Limb (tissue), 2 donors: ENCODE data around the gene MYL3.

ENCODE experiments used
- DNase-seq, 2 donors: peaks; one replicate each; pipeline ENCODE4 v3.0.0-alpha.2; 2016; ENCODE audit errors: extremely low spot score in 2 of 2

Gene MYL3

DNA sequence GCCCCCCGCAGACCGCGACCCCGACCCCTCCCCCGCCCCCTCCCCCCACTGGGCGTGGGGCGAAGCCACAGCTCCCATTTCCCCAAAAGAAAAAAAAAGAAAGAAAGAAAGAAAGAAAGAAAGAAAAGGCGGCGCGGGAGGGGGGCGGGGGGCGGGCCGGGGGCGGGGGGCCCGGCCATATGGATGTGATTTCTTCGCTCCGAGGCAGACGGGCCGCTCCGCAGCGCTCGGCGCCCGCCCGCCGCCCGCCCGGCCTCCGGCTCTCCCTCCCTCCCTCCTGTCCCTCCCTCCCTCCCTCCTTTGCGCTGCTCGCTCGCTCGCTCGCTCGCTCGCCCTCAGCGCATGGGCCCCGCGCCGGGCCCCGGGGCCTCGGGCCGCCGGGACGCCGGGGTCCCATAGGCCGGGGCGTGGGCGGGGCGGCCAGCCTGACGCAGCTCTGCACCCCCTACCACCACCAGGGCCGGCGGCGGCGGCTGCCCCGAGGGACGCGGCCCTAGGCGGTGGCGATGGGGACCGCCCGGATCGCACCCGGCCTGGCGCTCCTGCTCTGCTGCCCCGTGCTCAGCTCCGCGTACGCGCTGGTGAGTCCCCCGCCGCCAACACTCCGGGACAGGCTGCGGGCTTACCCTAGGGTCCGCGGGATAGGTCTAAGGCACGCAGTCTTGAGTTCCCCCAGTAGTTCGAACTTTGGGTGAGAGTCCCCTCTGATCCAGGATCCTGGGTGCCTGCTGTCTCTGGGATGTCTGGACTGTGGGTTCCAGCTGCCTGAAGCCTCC, 20.0 kb upstream of the MYL3 start:
- peak; percentile 67 to 73 for DNase-seq

- peak; percentile 44 to 74 for DNase-seq
Measured at GRCh38 chr3:46882377-46883053, 19.3 kb upstream of the MYL3 start.

- peak in 1 of 2 donors; percentile 80 for DNase-seq
Measured at GRCh38 chr3:46881596-46882376, 18.5 kb upstream of the MYL3 start.

DNA sequence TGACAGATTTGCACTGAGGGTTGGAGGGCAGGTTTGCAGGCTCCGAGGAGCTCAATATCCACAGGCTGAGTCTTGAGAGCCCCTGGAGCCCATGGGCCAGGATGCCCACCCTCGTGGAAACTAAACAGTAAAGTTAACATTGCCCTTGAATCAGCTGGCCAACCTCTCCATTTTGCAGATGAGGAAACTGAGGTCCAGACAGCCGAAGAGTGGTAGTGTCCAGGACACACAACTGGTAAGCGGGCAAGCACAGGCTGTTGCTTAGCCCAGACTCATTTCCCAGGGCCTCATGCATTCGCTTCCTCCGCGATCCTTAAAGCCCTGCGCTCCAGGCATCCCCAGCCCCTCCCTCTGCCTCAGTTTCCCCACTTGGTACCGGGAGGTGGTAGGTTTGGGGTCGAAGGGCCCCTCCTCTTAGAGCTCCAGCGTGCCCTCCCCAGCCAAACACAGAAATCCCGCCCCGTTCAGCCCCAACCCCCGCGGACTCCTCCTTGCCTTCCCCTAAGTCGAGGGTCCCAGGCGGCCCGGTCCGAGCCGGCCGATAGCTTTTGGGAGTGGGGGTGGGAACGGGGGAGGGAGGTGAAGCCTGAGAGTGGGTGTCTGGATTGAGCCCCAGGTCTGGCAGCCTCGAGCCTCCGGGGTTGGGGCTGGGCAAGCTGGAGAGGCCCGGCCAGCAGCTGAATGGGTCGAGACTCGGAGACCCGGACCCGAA, 17.8 kb upstream of the MYL3 start:
- no peak for DNase-seq

GRCh38 chr3:46878781-46879436, 15.7 kb upstream of the MYL3 start:
- DNase-seq = no peak

GRCh38 chr3:46877406-46878125, 14.3 kb upstream of the MYL3 start, which contains the start of gene PTH1R:
Gene PTH1R, plus strand, starts transcription at chr3:46877721. Its CDS starts 5,839 bp downstream, at chr3:46883560.
- no peak for DNase-seq

DNA sequence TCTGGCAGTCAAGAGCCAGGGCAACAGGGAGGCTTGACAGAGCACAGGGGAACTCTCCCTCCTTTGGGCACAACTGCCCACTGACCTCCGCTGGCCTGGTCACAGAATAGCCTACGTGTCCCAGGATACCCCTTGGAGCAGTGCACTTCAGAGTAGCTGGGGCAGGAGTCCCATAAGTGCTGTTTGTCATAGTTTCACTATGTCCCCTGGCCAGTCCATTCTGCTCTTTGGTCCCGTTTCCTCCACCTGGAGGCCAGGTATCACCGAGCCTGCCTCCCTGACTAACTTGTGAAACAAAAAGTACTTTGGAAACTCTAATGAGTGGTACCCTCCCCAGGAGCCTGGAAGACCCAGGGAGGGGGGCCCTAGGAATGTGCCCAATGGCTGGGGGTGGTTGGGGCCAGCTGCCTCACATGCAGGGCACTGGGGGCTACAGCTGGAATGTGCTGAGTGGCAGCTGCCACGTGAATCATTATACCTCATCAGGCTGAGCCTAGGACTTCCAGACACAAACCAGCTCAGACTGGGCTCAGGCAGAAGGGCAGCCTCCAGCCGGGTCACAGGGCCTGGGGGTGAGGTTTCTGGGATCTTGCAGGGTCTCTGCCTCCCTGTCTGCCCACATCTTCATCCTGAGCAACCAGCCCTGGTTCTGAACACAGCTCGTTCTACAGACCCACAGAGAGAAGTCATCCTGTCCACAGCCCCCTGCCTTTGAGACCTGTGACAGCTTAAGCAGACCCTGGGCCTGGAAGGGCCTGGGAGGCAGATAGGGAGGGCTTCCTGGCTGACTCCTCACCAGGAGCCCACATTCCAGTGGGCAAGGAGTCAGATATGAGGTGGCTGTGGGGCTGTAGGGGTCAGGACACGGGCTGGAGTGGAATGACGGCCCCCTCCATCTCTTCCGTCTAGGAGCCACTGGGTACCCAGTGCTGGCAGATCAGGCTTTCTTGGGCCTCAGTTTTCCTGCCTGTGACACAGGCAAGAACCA, 13.4 kb upstream of the MYL3 start:
- no peak for DNase-seq

DNA sequence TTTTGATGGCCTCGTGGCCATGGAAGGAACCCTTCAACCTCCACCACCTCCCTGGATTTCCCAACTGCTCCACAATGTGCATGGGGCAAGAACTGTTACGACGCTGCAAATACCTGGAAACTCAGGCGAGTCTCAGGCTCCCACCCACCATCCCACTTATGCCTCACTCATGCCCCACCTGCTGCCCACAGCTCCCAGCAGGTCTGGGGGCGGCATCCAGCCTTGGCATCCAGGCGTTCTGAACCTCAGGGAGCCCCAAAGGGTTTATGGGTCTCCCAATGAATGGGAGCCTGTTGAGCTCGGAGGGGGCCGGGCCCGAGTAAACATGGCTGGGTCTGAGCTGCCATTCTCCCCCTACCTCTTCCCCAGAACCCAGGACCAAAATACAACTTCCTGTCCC, 12.3 kb upstream of the MYL3 start:
- DNase-seq = no peak

DNA sequence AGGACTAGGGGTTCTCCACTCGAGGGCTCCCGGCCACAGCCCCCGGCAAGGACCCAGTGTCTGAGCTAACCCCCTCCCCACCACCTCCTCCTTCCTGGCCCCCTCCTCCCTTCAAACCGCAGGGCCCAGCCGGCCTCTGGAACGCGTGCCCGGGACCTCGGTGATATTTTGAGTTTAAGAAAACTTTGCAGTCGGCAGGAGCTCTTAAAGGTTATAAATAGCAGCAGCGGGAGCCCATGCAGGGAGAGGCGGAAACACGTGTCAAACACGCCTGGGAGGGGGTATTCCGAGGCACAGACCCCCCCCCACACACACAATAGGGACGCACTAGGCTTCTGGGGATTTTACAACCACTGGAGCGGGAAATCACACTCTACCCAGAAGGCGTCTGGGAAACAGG, 11.2 kb upstream of the MYL3 start:
- peak; percentile 75 to 83 for DNase-seq

DNA sequence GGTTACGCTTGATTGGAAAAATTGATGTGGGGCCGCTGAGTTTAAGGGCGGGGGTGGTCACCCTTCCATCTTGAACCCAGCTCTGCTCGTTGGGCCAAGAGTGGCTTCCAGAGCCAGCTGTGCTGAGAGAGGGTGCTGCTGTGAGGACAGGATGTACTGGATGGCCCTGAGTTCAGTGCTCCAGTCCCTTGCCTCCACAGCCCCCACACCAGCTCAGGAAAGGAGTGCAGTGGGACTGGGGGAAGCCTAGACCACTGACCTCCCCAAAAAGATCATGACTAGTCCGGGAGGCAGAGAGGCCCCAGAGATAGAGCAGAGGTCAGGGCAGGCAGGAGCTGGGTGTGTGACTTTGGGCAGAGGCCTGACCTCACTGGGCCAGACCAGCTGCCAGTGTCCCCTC, 10.3 kb upstream of the MYL3 start:
- DNase-seq = no peak

DNA sequence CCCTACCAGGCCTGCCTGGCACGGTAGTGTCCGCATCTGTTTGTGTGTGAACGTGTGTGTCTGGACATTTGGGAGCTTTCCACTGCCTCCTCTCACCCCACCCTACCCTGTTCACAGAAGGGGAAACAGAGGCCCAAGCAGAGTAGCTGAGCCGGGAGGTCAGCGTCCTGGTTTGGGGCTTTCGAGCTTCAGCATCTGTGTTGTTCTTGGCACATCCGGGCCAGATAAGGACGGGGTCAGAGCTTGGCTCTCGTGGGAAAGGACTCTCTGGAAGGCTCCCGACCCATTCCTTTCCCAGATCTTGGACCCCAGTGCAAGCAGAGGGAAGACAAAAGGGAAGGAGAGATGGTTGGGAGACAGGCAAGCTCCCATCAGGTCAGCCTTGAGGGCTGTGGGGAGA, 8.0 kb upstream of the MYL3 start:
- DNase-seq = no peak

- DNase-seq = no peak
Measured at GRCh38 chr3:46870651-46871050, 7.4 kb upstream of the MYL3 start.

DNA sequence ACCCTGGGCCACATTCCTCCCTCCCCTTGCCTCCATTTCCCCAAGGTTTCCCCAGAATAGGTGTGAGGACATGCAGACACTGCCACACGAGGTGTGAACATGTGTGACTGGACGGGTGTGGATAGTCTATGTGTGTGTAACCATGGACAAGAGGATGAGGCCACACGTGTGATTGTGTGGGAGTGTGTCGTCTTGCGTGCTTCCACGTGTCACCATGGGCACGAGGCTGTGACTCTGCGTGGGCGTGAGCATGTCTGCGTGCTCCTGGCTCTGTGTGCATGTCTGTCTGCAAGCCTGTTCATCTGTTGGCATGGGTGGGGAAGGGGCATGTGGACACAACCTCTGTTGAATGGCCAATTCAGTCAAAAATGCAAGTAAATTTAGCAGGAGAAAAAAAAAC, 6.2 kb upstream of the MYL3 start:
- DNase-seq = no peak

DNA sequence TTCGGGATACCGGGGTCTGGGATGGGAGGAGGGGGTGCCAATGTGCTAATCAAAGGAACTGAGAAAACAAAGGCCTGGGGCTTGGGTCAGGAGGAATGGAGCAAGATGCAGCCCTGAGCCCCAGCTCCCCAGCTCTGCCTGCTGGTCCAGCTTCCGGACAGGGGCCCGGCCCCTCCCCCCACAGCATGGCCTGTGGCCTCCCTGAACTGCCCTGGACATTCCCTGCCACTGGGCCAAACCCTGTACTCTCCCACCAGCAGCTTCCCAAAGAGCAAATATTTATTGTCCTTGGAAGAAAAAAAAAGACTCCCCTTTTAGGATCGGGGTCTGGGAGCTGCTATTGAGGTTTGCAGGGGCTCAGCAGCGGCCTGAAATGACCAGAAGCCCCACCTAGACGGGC, 5.7 kb upstream of the MYL3 start:
- no peak for DNase-seq

GRCh38 chr3:46868287-46868686, 5.0 kb upstream of the MYL3 start:
- no peak for DNase-seq

GRCh38 chr3:46867550-46867898, 4.3 kb upstream of the MYL3 start:
- no peak for DNase-seq

DNA sequence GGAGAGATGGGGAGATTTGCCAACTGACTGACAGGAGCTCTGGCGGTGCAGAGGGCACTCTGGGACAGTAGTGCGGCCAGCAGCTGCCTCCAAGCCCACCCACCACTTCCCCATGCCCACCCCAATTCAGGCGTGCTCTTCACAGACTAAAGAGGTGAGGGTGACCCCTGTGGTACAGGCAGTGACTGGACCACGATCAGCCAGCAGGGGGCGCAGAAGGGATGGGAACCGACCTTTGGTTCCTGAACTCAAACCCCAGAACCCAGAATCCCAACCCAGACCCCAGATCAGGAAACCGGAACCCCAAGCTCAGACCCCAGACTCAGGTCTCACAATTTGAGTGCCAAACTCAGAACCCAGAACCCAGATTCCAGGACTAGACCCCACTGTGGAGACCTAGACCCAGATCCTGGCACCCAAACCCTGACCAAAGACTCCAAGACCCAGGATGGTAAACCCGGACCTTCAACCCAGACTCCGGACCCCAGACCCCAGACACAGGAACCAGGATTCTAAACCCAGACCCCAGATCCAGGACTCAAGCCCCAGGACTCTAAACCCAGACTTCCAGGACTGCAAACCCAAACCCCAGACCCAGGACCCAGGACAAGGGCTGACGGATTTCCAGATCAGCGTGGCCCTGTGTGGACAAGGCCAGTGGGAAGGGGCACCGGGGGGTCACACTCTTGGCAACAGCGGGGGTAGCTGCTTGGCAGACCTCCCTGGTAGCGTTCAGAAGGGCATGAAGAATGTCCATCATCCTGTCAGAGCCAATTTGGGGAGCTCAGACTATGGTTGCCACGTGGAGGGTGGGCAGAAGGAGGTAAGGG, 3.7 kb upstream of the MYL3 start:
- DNase-seq = peak in 1 of 2 donors; percentile 85

GRCh38 chr3:46866032-46866595, 2.9 kb upstream of the MYL3 start:
- no peak for DNase-seq
